H1 (cell line): ENCODE data around the gene NFX1. TPM values are rescaled to one million over a fixed set of nuclear protein-coding genes. Genes with fewer than 3 reads are reported as not detected.

Experiments
- CTCF ChIA-PET: fragments of 300-600 bp; sonication (Branson Sonifier 250); formaldehyde crosslinking; loops from one replicate; lab custom pipeline; 2021; ENCODE audit not compliant: partially characterized antibody; lab: Charles Lee
- POLR2A ChIA-PET: fragments of 300-600 bp; sonication (Branson Sonifier 250); formaldehyde crosslinking; loops from one replicate; lab custom pipeline; 2021; ENCODE audit warnings: inconsistent platforms; ENCODE audit not compliant: partially characterized antibody; lab: Charles Lee
- DNase-seq, 2 experiments: peaks; one replicate each; pipeline versions ENCODE4 v3.0.0 to v3.0.0-alpha.2; 2010 to 2022; ENCODE audit warnings: low spot score in 2 of 2, low read depth in 1 of 2, mixed read lengths in 1 of 2
- FAIRE-seq: peaks from 2 replicates; lab custom pipeline; 2011; peaks lifted over from hg19 to GRCh38; lab: Jason Lieb, UNC
- H2AFZ ChIP-seq: 2 replicates; pipeline ENCODE4 v1.8.1; 2012; ENCODE audit warnings: low read length, inconsistent platforms
- H2AK5ac ChIP-seq: 2 replicates; pipeline ENCODE4 v1.6.1; 2013; ENCODE audit warnings: low read depth, low read length
- H2BK120ac ChIP-seq: replicated peaks from 2 replicates; pipeline ENCODE3; 2013; ENCODE audit warnings: low read depth, low read length, inconsistent platforms
- H2BK12ac ChIP-seq: 2 replicates; pipeline ENCODE4 v1.6.1; 2013; ENCODE audit warnings: low read depth, low read length
- H2BK15ac ChIP-seq: 2 replicates; pipeline ENCODE4 v1.6.1; 2013; ENCODE audit warnings: low read length
- H2BK20ac ChIP-seq: 2 replicates; pipeline ENCODE4 v1.6.1; 2013; ENCODE audit warnings: low read length
- H2BK5ac ChIP-seq: 2 replicates; pipeline ENCODE4 v1.6.1; 2013; ENCODE audit warnings: low read depth, low read length
- H3K14ac ChIP-seq: 2 replicates; pipeline ENCODE4 v1.6.1; 2013; ENCODE audit warnings: inconsistent platforms; ENCODE audit not compliant: insufficient read length
- H3K18ac ChIP-seq: 2 replicates; pipeline ENCODE4 v1.6.1; 2013; ENCODE audit warnings: low read length; ENCODE audit errors: extremely low read depth
- H3K23ac ChIP-seq: 2 replicates; pipeline ENCODE4 v1.6.1; 2013; ENCODE audit warnings: inconsistent platforms; ENCODE audit not compliant: insufficient read length
- H3K23me2 ChIP-seq: 2 replicates; pipeline ENCODE4 v1.6.1; 2013; ENCODE audit warnings: low read depth, low read length
- H3K27ac ChIP-seq: 2 replicates; pipeline ENCODE4 v1.6.1; 2011; ENCODE audit warnings: low read depth, low read length, inconsistent platforms
- H3K27me3 ChIP-seq, 4 experiments: replicated peaks in 1 of 4; 1 replicate in 1 of 4; 2 replicates in 3 of 4; pipeline versions ENCODE4 v1.6.1 to v1.8.1; 2011 to 2013; ENCODE audit warnings: low read length in 3 of 4, mild to moderate bottlenecking in 3 of 4, inconsistent platforms in 2 of 4, mixed read lengths in 2 of 4, moderate library complexity in 1 of 4; ENCODE audit not compliant: control insufficient read depth in 3 of 4, insufficient read depth in 3 of 4; ENCODE audit errors: extremely low read depth in 1 of 4
- H3K36me3 ChIP-seq, 4 experiments: 2 replicates each; pipeline versions ENCODE4 v1.6.1 to v1.8.1; 2011 to 2013; ENCODE audit warnings: mild to moderate bottlenecking in 4 of 4, low read length in 3 of 4, moderate library complexity in 2 of 4, control low read depth in 1 of 4, inconsistent platforms in 1 of 4; ENCODE audit not compliant: insufficient read depth in 4 of 4, control insufficient read depth in 2 of 4
- H3K4ac ChIP-seq: replicated peaks from 2 replicates; pipeline ENCODE3; 2013; ENCODE audit warnings: low read length, low read depth, mixed read lengths, inconsistent platforms; ENCODE audit not compliant: insufficient read length
- H3K4me1 ChIP-seq, 4 experiments: replicated peaks in 1 of 4; 1 replicate in 1 of 4; 2 replicates in 3 of 4; pipeline versions ENCODE4 v1.6.1 to v1.8.1; 2011 to 2013; ENCODE audit warnings: low read length in 3 of 4, inconsistent platforms in 2 of 4, mixed read lengths in 1 of 4; ENCODE audit not compliant: insufficient read depth in 4 of 4, control insufficient read depth in 3 of 4
- H3K4me2 ChIP-seq, 2 experiments: 2 replicates each; pipeline versions ENCODE4 v1.6.1 to v1.8.1; 2011 to 2013; ENCODE audit warnings: low read depth in 2 of 2, low read length in 2 of 2, control low read depth in 1 of 2, inconsistent platforms in 1 of 2, mild to moderate bottlenecking in 1 of 2; ENCODE audit not compliant: insufficient read depth in 1 of 2
- H3K4me3 ChIP-seq, 4 experiments: fragments of 200-600, 300-600 bp in 1 of 4; sonication (generic), shearing (Covaris generic), sonication (Bioruptor Twin) in 1 of 4; 2 replicates each; pipeline versions ENCODE4 v1.5.1 to v1.8.1; 2011 to 2016; ENCODE audit warnings: low read length in 4 of 4, low read depth in 3 of 4, control low read depth in 2 of 4, inconsistent platforms in 2 of 4, mild to moderate bottlenecking in 2 of 4, mixed read lengths in 1 of 4, moderate library complexity in 1 of 4; ENCODE audit not compliant: insufficient read depth in 2 of 4; ENCODE audit errors: extremely low read depth in 1 of 4
- H3K56ac ChIP-seq: replicated peaks from 2 replicates; pipeline ENCODE3; 2013; ENCODE audit warnings: low read depth, mild to moderate bottlenecking, mixed read lengths, low read length, inconsistent platforms; ENCODE audit not compliant: insufficient read length
- H3K79me1 ChIP-seq: 2 replicates; pipeline ENCODE4 v1.6.1; 2013; ENCODE audit warnings: low read depth, low read length, control low read depth
- H3K79me2 ChIP-seq, 2 experiments: 2 replicates each; pipeline versions ENCODE4 v1.6.1 to v1.8.1; 2012 to 2013; ENCODE audit warnings: low read length in 2 of 2, mild to moderate bottlenecking in 2 of 2, inconsistent platforms in 1 of 2; ENCODE audit not compliant: insufficient read depth in 2 of 2, control insufficient read depth in 1 of 2
- H3K9ac ChIP-seq, 4 experiments: replicated peaks in 1 of 4; 1 replicate in 1 of 4; 2 replicates in 3 of 4; pipeline versions ENCODE4 v1.6.1 to v1.8.1; 2011 to 2013; ENCODE audit warnings: low read depth in 3 of 4, low read length in 3 of 4, control low read depth in 2 of 4, mild to moderate bottlenecking in 2 of 4, moderate library complexity in 2 of 4, inconsistent platforms in 1 of 4; ENCODE audit errors: extremely low read depth in 1 of 4
- H3K9me3 ChIP-seq, 2 experiments: 2 replicates each; pipeline versions ENCODE4 v1.6.1 to v1.8.1; 2012 to 2013; ENCODE audit warnings: mild to moderate bottlenecking in 2 of 2, moderate library complexity in 2 of 2, control low read depth in 1 of 2, inconsistent platforms in 1 of 2, low read depth in 1 of 2, low read length in 1 of 2, mixed read lengths in 1 of 2; ENCODE audit not compliant: insufficient read depth in 2 of 2
- H4K20me1 ChIP-seq, 2 experiments: replicated peaks in 1 of 2; 2 replicates each; pipeline versions ENCODE3 to v1.8.1; 2011 to 2013; ENCODE audit warnings: inconsistent platforms in 2 of 2, low read length in 2 of 2, mild to moderate bottlenecking in 1 of 2; ENCODE audit not compliant: insufficient read depth in 2 of 2, control insufficient read depth in 1 of 2
- H4K5ac ChIP-seq: 2 replicates; pipeline ENCODE4 v1.6.1; 2013; ENCODE audit warnings: low read length, low read depth, mixed read lengths, inconsistent platforms; ENCODE audit not compliant: insufficient read length
- H4K8ac ChIP-seq: 2 replicates; pipeline ENCODE4 v1.8.0; 2013; ENCODE audit warnings: mild to moderate bottlenecking, moderate library complexity, low read length, inconsistent platforms; ENCODE audit not compliant: insufficient read depth; ENCODE audit errors: extremely low read depth
- H4K91ac ChIP-seq: replicated peaks from 2 replicates; pipeline ENCODE3; 2013; ENCODE audit warnings: low read length, mixed read lengths, inconsistent platforms; ENCODE audit not compliant: insufficient read length
- ASH2L ChIP-seq: fragments of 200-600, 300-600 bp; sonication (generic); IDR thresholded peaks from one replicate; pipeline ENCODE4 v1.7.1; 2017; ENCODE audit warnings: low read length
- ATF3 ChIP-seq: IDR thresholded peaks from 2 replicates; pipeline ENCODE4 v1.6.1; 2011; ENCODE audit warnings: low read depth, mild to moderate bottlenecking, low read length; ENCODE audit not compliant: insufficient read depth
- CTCF ChIP-seq, 3 experiments: IDR thresholded peaks; 1 replicate in 2 of 3; 2 replicates in 1 of 3; pipeline versions ENCODE4 v1.5.1 to v1.6.1; 2011; ENCODE audit warnings: low read length in 3 of 3, mild to moderate bottlenecking in 3 of 3, inconsistent platforms in 2 of 3, low read depth in 1 of 3, moderate library complexity in 1 of 3; ENCODE audit not compliant: insufficient read depth in 1 of 3; ENCODE audit errors: control extremely low read depth in 1 of 3
- EP300 ChIP-seq, 2 experiments: IDR thresholded peaks; 1 replicate in 1 of 2; 2 replicates in 1 of 2; pipeline ENCODE4 v1.6.1; 2011 to 2012; ENCODE audit warnings: low read depth in 2 of 2, low read length in 2 of 2, mild to moderate bottlenecking in 2 of 2, borderline replicate concordance in 1 of 2, inconsistent platforms in 1 of 2, moderate library complexity in 1 of 2
- FOSL1 ChIP-seq: IDR thresholded peaks from 2 replicates; pipeline ENCODE4 v1.6.1; 2011; ENCODE audit warnings: mild to moderate bottlenecking, low read depth, low read length, moderate library complexity; ENCODE audit not compliant: insufficient read depth
- HDAC2 ChIP-seq, 2 experiments: fragments of 300-600 bp in 1 of 2; sonication (generic) in 1 of 2; IDR thresholded peaks; 2 replicates each; pipeline ENCODE4 v1.6.1; 2011 to 2012; ENCODE audit warnings: low read depth in 2 of 2, low read length in 2 of 2, mild to moderate bottlenecking in 2 of 2, moderate library complexity in 2 of 2, borderline replicate concordance in 1 of 2, inconsistent platforms in 1 of 2
- ZNF274 ChIP-seq: IDR thresholded peaks from 2 replicates; pipeline ENCODE4 v1.7.0; 2012; ENCODE audit warnings: low read length, borderline replicate concordance; ENCODE audit errors: extremely low read depth
- whole genome bisulfite sequencing, 2 experiments: shearing (Covaris generic) in 1 of 2; methylation state at CpG; one replicate each; pipeline versions ENCODE4 v1.1.6 to v1.1.7; 2013 to 2015; ENCODE audit warnings: low lambda C conversion rate in 2 of 2, mixed read lengths in 2 of 2, inconsistent platforms in 1 of 2, low coverage in 1 of 2, missing lambda C conversion rate in 1 of 2; ENCODE audit not compliant: insufficient replicate concordance in 2 of 2, insufficient coverage in 1 of 2, insufficient read length in 1 of 2; ENCODE audit errors: extremely low coverage in 1 of 2, missing lambda C conversion rate in 1 of 2; 5-methylcytosine and 5-hydroxymethylcytosine counted together
- polyA plus RNA-seq, 7 experiments: library from polyadenylated mRNA; depleted of rRNA in 3 of 7; stranded (reverse) in 5 of 7; unstranded in 2 of 7; fragments of >200 nt in 5 of 7; fragments of 200-250 nt in 2 of 7; gene quantifications; 1 replicate in 5 of 7; 2 replicates in 1 of 7; 4 replicates in 1 of 7; pipeline versions ENCODE4 v1.2.1 to v1.2.3, GENCODE V29; 2011 to 2013; ENCODE audit warnings: missing spikeins in 2 of 7, mixed read lengths in 2 of 7
- total RNA-seq: library from RNA; stranded (reverse); fragmentation: NEBNext Ultra II Directional; extraction: Animal tissue kit (Norgen Biotek cat#: 25700); gene quantifications from 2 replicates; pipeline ENCODE4 v1.2.1, GENCODE V29; 2021

Gene NFX1
- total and polyA plus RNA-seq, 2 of the 8 experiments (the other 6 are each of a cell fraction or from before 2014, with no cell fraction given), result 19.4 to 28.4 TPM

DNA sequence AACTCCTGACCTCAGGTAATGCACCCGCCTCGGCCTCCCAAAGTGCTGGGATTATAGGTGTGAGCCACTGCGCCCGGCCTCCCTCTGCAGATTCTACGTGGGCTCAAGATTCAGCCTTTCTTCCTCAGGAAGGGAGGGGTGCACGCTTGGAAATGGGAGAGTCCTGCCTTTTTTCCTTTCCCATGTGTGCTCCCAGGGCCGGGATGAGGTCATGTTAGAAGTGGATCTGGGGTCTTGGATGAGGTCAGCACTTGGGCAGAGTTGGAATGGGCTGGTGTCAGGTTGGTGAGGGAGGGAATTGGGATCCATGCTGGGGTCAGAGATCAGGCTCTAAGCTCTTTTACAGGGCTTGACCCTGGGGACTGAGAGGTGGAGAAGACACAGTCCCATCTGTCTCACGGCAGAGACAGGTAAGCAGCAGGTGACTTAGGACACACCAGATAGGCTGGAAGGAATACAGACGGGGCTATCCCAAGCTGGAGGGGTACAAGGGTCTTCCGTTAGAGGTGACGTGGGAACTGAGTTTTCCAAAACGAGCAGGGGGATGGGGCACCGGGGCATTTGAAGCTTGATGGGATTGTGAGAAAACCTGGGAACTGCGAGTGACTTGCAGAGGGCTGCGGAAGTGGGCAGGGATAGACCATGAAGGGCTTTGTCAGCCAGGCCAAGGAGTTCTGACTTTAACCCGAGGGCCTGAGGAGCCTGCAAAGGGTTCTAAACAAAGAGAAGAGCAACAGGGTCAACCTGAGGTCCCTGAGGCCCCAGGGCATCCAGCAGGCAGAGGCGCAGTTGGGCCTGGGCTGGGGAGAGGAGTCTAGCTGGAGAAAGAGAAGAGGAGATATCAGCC is 113.8 kb downstream of the NFX1 start:
- Histone ChIP-seq H3K9me3 (no peaks in the 10 kb centered on the region), H4K8ac (no peak overlapping the region), H3K36me3 (no peaks in the 10 kb centered on the region), H3K79me1 (no peaks in the 10 kb centered on the region), H4K5ac (no peak overlapping the region), H2BK12ac (0 out of 2 replicates have a peak overlapping the region, but pooled peaks have one; percentile 39), H3K14ac (no peak overlapping the region), H3K23ac (no peak overlapping the region), H2BK5ac (peak overlapping the region; percentile 44; the same call in 1 of the 2 replicates), H2BK15ac (no peak overlapping the region), H3K27me3 (no peaks in the 10 kb centered on the region), H3K23me2 (no peaks in the 10 kb centered on the region), H3K79me2 (no peaks in the 10 kb centered on the region), H2AFZ (no peak overlapping the region), H2AK5ac (no peak overlapping the region), H4K91ac (no peak overlapping the region), H3K18ac (no peak overlapping the region), H2BK120ac (no peak overlapping the region), H3K56ac (no peak overlapping the region), H3K4ac (no peak overlapping the region), H4K20me1 (no peaks in the 10 kb centered on the region), H2BK20ac (no peak overlapping the region), H3K27ac (no peak overlapping the region), H3K4me2 (no peak overlapping the region), H3K9ac (no peak overlapping the region), H3K4me3 (no peak overlapping the region), H3K4me1 (no peaks in the 10 kb centered on the region)
- CTCF ChIA-PET, result interaction anchor here (0.6 to 6.0 kb wide), 25 partner anchors 8 to 318 kb away, joined by 3 to 89 read pairs (median 4); partner anchors contain the start of genes AQP3, NFX1 and NOL6
- WGBS, 2 experiments, result 83% methylated on average over 16 of the region's 17 CpGs; no CpG with 5 or more reads in 1 of the 2 experiments
- no peak for FAIRE-seq
- POLR2A ChIA-PET, result interaction anchor here (0.7 to 1.7 kb wide), 8 partner anchors 11 to 63 kb away, joined by 3 to 5 read pairs (median 3); no protein-coding TSS in a partner anchor
- DNase-seq, result no peak
- TF ChIP-seq EP300 (IDR thresholded peaks at IDR 0.05; ENCODE audit: borderline replicate concordance in 1 of 2, low read depth in 2 of 2, low read length in 2 of 2) (no peak), FOSL1 (no peak), HDAC2 (IDR thresholded peaks at IDR 0.05; ENCODE audit: borderline replicate concordance in 1 of 2, low read depth in 2 of 2, low read length in 2 of 2) (no peak), CTCF (IDR thresholded peaks at IDR 0.05; ENCODE audit: control extremely low read depth in 1 of 3, insufficient read depth in 1 of 3, low read depth in 1 of 3, low read length in 3 of 3) (no peak), ASH2L (no peak), ZNF274 (no peak), ATF3 (no peak)
